Omental fat pad (tissue), 4 donors: ENCODE results near the gene MEGF11. TPM values are rescaled to one million over a fixed set of nuclear protein-coding genes. Genes with fewer than 3 reads are reported as not detected.

Experiments
- ATAC-seq: fragments of 150-250 bp; one replicate; pipeline ENCODE4 v1.9.1; 2016; ENCODE audit warnings: mild to moderate bottlenecking, moderate library complexity; ENCODE audit not compliant: low FRiP score
- DNase-seq: peaks from one replicate; pipeline ENCODE4 v3.0.0-alpha.2; 2019; ENCODE audit warnings: low spot score
- total RNA-seq, 4 donors: library from RNA; depleted of rRNA; stranded (reverse); fragments of >200 nt; gene quantifications; one replicate each; pipeline ENCODE4 v1.1.0, GENCODE V29; 2016
- TF ChIP-seq, protein P1 (sequence below), 3 donors: fragments of 450-650 bp; IDR thresholded peaks; one replicate each; pipeline ENCODE4 v1.5.1; 2016 to 2017; ENCODE audit warnings: antibody characterized with exemption in 3 of 3, mild to moderate bottlenecking in 3 of 3, moderate library complexity in 2 of 3

Gene MEGF11
- total RNA-seq, 4 donors from 2014 or later = 0.47 TPM; not detected in 3

- no peak for DNase-seq
- TF ChIP-seq, protein P1, sequence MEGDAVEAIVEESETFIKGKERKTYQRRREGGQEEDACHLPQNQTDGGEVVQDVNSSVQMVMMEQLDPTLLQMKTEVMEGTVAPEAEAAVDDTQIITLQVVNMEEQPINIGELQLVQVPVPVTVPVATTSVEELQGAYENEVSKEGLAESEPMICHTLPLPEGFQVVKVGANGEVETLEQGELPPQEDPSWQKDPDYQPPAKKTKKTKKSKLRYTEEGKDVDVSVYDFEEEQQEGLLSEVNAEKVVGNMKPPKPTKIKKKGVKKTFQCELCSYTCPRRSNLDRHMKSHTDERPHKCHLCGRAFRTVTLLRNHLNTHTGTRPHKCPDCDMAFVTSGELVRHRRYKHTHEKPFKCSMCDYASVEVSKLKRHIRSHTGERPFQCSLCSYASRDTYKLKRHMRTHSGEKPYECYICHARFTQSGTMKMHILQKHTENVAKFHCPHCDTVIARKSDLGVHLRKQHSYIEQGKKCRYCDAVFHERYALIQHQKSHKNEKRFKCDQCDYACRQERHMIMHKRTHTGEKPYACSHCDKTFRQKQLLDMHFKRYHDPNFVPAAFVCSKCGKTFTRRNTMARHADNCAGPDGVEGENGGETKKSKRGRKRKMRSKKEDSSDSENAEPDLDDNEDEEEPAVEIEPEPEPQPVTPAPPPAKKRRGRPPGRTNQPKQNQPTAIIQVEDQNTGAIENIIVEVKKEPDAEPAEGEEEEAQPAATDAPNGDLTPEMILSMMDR (IDR thresholded peaks at IDR 0.05) = no peak
- ATAC-seq = no peak
Measured at GRCh38 chr15:66145726-66146182, 107.8 kb downstream of the MEGF11 start.

DNA sequence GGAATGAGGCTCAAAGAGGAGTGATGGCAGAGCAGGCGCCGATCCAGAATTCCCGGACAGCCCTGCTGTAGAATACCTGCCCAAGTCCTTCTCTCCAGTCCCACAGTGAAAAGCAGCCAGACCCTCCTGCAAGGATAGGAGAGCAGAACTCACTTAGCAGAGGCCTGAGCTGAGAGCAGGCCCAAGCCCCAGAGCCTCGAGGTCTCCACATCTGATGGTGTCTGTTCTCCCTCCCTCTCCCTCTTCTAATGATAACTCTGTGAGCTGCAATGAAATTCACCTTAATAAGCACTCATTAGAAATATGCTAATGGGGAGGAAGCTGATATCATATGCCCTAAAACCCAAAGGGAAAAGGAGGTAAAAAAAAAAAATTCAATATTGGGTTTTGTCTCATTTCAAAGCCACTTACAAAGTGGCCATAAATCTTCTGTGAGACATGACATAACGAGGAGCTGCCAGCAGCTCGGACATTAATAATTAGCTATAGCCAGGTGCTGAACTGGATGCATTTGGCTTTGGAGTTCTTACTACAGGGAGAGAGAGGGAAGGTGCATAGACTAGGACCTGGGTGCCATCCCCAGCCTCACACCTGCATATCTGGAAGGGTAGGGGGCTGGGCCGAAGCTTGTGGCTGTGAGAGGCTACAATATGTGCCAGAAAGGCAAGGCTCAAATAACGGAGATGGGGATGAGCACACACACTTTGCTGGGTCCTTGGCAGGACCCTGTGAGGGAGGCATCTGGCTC lies 108.4 kb downstream of the MEGF11 start:
- DNase-seq (no peak), ATAC-seq (no peak)
- TF ChIP-seq, protein P1 (IDR thresholded peaks at IDR 0.05) = no peak

DNA sequence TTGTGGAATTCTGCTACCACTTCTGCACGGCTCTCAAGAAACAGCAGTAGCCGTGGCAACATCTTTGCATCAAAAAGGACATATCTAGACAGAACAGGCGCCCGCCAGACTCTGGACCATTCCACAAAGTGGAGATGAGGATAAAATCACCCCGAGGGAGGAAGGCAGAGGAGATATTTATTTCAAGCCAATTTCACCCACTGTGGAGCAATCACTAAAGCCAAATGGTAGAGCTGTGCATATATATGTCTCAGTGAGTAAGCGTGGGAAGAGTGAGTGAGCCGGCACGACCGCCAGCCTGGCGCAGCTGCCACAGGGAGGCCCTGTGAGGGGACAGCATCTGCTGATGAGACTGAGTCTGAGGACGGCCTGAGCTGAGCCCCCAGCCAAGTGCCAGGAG lies 111.3 kb downstream of the MEGF11 start:
- TF ChIP-seq, protein P1 (IDR thresholded peaks at IDR 0.05) = no peak
- no peak for ATAC-seq
- DNase-seq = no peak

DNA sequence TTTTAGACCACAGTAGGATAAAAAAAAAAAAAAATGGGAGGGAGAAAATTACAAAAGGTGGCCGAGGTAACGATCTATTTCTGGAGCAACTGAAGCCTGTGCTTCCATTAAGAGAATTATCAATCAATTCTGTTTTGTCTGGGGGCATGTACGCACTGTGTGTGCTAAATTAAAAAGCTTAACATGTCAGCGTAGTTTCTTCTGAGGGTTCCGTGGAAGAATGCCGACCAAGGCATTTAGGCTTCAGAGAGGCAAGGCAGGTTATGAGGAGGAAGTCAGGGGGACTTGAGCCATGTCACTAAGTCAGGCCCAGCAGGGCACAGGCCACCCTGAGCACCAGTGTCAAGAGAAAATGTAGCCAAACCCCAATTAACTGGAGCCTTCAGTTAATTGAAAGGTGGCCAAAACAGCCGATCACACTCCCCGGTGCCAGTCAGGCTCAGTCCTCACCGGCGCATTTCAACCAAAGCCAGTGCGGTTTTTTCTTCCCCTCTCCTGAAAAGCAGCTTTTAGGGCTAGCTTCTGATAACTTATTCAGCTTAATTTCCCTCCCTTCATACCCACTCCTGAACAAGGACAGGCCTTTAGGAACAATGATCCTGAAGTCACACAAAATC lies 113.9 kb downstream of the MEGF11 start:
- no peak for ATAC-seq
- DNase-seq = no peak
- TF ChIP-seq, protein P1 (IDR thresholded peaks at IDR 0.05) = no peak

GRCh38 chr15:66138892-66139590 lies 114.5 kb downstream of the MEGF11 start:
- TF ChIP-seq, protein P1 (IDR thresholded peaks at IDR 0.05) = no peak
- no peak for ATAC-seq
- no peak for DNase-seq

- TF ChIP-seq, protein P1 (IDR thresholded peaks at IDR 0.05) = no peak
- DNase-seq (no peak), ATAC-seq (no peak)
Measured at GRCh38 chr15:66138096-66138783, 115.3 kb downstream of the MEGF11 start.
